SW 1271 (cell line): Measurements from ENCODE around the gene SYN1.
A peak's percentile ranks its signal among the peaks of the same experiment; 100 is the strongest.

Experiments
- DNase-seq, 2 experiments: peaks; one replicate each; lab custom pipeline; 2025; lab: John Stamatoyannopoulos, UW

The SYN1 gene

GRCh38 chrX:47595716-47596251 is 23.9 kb downstream of the SYN1 start:
- DNase-seq, result no peak

DNA sequence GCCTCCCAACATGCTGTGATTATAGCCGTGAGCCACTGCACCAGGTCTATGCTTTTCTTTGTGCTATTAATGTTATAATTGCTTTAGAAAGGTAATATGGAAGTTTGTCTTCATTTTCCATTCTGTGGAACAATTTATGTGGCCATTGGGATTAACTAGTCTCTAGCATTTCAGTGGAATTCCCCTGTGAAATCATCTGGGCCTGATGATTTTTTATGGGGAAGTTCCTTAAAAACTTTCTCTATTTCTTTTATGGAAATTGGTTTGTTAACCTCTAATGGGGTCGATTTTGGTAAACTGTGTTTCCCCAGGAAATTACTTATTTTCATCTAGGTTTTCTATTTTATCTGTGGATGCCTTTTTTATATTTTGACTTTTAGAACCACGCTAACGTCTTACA is 26.1 kb downstream of the SYN1 start:
- no peak for DNase-seq

GRCh38 chrX:47590984-47591383 is 28.7 kb downstream of the SYN1 start:
- DNase-seq, result no peak

DNA sequence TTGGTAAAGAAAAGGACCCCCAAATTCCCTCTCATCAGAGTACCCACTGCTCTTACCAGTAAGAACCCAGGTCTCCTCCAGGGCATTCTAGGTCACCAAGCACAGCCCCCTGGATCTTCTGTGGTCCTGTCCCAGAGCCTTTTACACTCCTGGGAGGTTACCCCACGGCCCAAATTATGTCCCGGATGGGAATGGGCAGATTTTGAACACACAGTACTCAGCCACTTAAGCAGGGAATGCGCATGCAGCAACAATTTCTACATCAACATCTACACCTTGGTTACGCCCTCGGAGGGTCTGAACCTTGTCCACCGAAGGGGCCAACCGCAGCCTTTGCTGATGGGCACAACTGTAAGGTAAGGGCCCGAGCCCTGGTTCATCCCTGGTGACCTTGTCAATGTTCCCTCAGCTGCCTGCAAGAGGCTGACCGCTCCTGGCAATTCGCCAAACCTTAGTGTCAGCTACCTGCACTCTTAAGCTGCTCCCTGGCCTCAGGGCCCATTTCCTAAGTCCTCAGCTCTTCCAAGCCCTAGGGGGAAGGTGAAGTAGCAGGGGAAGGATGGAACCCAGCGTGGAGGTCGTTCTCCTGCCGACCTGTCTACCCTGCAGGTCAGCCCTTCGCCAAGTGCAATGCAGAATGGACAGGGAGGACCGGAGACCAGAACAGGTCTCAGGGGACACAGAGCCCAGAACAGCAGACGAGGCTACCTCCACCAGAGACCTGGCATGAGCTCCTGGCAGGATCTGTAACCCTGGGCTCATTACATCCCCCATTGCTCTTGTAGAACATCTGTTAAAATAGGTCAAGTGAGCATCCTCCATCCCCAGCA is 31.5 kb downstream of the SYN1 start:
- DNase-seq, result no peak

- no peak for DNase-seq
Observed at GRCh38 chrX:47587091-47587891, 32.4 kb downstream of the SYN1 start.

GRCh38 chrX:47586043-47586787 is 33.4 kb downstream of the SYN1 start:
- DNase-seq, result no peak

GRCh38 chrX:47585273-47585672 is 34.4 kb downstream of the SYN1 start:
- no peak for DNase-seq

GRCh38 chrX:47584714-47585113 is 34.9 kb downstream of the SYN1 start:
- DNase-seq, result no peak

DNA sequence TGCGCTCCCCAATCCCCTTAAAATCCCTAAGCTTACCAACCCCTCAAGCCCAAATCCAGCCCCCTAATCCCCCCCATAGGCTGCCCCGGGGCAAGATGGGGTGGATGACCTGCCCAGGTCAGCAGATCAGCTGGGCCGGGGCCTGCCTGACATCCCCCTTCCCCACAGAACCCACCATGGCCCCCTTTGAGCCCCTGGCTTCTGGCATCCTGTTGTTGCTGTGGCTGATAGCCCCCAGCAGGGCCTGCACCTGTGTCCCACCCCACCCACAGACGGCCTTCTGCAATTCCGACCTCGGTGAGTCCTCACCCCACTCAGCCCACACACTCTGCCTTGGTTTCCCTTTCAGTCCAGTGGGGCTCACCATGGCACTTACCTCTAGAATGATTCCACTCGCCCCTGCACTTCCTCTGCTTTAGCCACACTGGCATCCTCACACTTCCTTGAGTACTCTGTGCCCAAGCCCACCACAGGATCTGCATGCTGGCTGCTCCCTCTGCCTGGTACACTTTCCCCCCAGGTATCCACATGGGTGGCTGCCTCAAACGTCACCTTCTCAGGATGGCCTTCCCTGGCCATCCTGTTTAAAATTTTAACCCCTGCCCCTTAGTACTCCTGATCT is 36.3 kb downstream of the SYN1 start:
- no peak for DNase-seq

GRCh38 chrX:47581731-47582647 is 37.7 kb downstream of the SYN1 start, which contains the start of gene TIMP1:
TSS of gene TIMP1 (plus strand) at chrX:47582436. CDS start at chrX:47583416, 980 bp downstream.
- DNase-seq, result peak; percentile 56 to 60

- DNase-seq, result no peak
Observed at GRCh38 chrX:47579537-47579936, 40.1 kb downstream of the SYN1 start.

DNA sequence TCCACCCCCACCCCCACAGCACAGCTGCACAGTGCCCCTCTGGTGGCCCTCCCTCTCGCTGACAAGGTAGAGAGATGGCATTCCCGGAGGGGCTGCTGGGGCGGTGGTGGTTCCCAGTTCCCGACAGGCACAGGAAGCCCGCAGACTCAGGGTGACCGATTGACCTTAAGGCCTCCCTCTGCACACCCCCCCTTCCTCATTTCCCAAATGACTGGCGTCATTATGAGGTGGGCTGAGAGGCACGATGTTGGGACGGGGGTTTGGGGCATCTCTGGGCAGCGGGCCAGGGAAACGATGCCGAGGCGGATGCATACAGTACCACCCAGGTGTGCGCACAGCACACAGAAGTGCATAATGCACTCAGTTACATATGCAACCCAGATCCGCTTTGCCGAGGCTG is 41.0 kb downstream of the SYN1 start:
- DNase-seq, result no peak

GRCh38 chrX:47577901-47578300 is 41.8 kb downstream of the SYN1 start:
- no peak for DNase-seq

- no peak for DNase-seq
Observed at GRCh38 chrX:47577424-47577823, 42.2 kb downstream of the SYN1 start.

GRCh38 chrX:47576021-47576898 is 43.4 kb downstream of the SYN1 start:
- DNase-seq, result no peak

DNA sequence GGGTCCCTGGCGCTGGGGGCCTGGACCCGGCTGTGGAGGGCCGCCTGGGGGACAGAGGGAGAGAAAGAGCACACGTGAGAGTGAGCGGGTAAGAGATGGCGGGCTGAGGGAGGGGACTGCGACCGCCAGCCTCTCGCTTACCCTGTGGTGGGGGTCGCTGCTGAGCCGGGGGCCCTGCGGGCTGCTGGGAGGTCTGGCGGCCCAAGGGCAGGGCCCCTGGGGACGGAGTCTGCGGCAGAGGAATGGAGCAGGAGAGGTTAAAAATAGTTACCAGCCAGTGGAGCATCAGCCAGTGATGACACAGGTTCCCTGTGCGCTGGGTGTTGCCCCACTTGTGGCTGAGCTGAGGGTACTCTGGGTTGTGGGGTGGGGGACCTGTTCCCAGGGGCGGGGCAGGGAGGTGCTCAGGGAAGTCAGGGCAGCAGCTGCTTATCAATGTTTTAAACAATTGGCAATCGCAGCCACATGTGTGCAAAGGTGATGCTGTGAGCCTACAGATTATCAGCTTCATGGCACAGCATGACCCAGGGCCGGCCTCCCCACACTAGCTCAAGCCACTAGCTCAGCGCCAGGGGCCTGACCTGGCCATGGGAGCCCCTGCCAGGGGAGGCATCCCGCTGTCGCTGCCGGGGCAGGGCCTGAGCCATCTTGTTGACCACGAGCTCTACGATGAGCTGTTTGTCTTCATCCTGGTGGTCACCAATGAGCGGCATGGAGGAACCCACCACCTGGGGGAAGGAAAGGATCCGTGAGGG is 44.9 kb downstream of the SYN1 start:
- DNase-seq, result no peak

DNA sequence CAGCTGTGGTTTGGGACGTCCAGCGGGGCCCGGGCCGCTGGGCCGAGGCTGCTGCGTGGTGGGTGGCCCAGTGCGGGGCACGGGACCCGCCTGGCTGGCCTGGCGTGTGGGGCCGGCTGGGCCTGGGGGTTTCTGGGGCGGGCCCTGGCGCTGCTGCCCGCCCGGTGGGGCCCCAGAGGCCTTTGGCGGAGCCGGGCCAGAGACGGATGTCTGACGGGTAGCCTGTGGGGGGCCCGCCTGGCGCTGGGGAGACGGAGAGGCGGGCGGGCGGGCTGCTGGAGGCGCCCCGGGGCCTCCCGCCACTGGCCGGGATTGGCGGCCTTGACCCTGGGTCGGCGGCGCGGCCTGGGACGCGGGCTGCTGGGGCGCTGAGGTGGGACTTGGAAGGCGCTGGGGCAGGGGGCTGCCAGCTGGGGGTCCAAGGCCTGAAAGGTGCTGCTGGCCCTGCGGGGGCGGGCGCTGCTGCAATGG is 45.5 kb downstream of the SYN1 start:
- DNase-seq, result no peak

GRCh38 chrX:47573341-47574075 is 46.1 kb downstream of the SYN1 start:
- DNase-seq, result no peak
